Glomerular endothelial cell (primary cell): ENCODE measurements around the gene CAPN5. TPM values are rescaled to one million over a fixed set of nuclear protein-coding genes. Genes with fewer than 3 reads are reported as not detected.

ENCODE experiments used
- DNase-seq: peaks from one replicate; pipeline ENCODE4 v3.0.0-alpha.2; 2011; ENCODE audit warnings: low read depth, low spot score; ENCODE audit errors: extremely low read depth
- total RNA-seq: library from RNA; depleted of rRNA; stranded (reverse); fragments of >200 nt; gene quantifications from 2 replicates; pipeline ENCODE4 v1.2.3, GENCODE V29; 2015

CAPN5 gene
- total RNA-seq, 1 donor from 2014 or later, result 8.8 TPM

- no peak for DNase-seq
Observed at GRCh38 chr11:77081976-77082836, 15.4 kb downstream of the CAPN5 start.

DNA sequence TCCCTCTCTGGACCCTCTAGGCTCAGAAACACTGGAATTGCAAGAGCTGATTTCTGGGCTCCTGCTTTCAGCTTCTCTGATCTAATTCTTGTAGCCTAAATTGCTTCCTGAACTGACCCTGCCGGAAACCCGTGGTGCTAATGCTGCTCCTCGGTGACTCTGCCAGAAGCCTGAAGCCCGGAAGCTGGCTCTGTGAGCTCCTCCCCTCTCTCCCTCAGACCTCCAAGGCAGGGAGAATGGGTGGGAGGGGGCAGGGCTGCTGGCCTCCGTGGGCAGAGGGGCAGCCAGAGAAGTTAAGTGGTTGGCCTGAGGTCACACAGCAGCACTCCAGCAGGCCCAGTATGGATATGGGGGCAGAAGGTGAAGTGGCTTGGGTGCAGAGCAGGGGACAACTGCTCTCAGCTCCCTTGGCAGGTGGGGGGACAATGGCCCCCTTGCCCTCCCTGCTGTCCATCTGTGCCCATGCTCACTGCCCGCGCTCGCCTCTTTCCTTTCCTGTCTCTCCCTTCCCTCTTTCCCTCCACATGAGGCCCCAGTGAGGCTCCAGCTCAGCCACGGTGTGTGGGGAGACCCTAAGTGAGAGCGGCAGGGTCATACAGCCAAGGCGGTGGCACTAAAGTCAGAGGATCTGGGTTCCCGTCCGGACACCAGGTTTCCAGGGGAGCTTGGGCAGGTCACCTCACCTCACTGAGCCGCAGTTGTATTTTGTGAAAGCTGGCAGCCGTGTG is 16.2 kb downstream of the CAPN5 start:
- peak; percentile 14 for DNase-seq

DNA sequence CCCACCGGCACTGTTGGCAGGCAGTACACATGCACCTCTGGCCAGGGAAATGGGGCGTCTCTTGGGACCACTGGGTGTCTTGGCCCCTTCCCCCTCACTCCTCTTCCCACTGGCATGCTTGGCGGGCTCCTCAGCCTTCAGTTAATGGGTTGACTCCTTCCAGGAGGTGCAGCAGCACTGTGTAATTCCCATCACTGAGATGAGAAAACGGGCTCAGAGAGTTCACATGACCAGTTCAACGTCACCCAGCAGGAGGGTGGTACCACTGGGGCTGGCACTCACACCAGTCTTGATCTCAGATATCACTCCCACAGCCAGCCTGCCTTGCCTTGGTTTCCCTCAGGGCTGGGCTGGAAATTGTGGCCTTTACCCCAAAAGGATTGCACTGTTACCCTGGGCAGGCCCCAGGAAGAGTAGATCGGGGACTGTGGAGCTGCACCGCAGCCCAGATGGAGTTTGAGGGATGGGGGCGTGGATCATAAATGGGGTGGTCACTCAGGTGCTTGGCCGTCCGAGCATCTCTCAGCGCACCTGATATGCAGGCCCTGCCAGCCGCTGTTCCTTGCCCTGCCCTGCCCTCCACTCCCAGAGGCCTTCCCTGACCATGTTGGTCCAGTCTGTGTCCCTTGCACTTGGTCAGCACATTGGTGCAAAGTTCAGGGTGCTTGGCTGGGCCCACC is 16.9 kb downstream of the CAPN5 start:
- no peak for DNase-seq

- DNase-seq, result no peak
Observed at GRCh38 chr11:77084581-77085191, 17.9 kb downstream of the CAPN5 start.

GRCh38 chr11:77085652-77086051 is 18.9 kb downstream of the CAPN5 start:
- DNase-seq, result no peak

GRCh38 chr11:77086521-77087472 is 20.0 kb downstream of the CAPN5 start:
- no peak for DNase-seq

- DNase-seq, result no peak
Observed at GRCh38 chr11:77087723-77088225, 21.0 kb downstream of the CAPN5 start.

GRCh38 chr11:77088236-77089003 is 21.6 kb downstream of the CAPN5 start:
- DNase-seq, result no peak

GRCh38 chr11:77089004-77089545 is 22.3 kb downstream of the CAPN5 start:
- no peak for DNase-seq

DNA sequence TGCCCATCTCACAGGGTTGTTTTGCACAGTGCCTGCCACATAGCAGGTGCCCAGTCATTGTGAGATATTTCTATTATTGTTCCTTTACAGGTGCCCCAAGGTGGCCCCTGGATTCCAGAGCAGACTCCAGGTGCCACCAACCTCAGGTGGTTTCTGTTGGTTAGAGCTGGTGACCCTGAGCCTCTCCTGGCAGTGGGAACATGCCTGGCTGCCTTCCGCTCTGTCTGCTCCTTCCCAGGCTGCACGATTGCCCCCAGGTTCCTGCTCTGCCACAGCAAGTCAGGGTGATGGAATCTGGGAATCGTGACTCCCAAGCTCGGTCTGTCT is 23.2 kb downstream of the CAPN5 start:
- DNase-seq, result no peak

DNA sequence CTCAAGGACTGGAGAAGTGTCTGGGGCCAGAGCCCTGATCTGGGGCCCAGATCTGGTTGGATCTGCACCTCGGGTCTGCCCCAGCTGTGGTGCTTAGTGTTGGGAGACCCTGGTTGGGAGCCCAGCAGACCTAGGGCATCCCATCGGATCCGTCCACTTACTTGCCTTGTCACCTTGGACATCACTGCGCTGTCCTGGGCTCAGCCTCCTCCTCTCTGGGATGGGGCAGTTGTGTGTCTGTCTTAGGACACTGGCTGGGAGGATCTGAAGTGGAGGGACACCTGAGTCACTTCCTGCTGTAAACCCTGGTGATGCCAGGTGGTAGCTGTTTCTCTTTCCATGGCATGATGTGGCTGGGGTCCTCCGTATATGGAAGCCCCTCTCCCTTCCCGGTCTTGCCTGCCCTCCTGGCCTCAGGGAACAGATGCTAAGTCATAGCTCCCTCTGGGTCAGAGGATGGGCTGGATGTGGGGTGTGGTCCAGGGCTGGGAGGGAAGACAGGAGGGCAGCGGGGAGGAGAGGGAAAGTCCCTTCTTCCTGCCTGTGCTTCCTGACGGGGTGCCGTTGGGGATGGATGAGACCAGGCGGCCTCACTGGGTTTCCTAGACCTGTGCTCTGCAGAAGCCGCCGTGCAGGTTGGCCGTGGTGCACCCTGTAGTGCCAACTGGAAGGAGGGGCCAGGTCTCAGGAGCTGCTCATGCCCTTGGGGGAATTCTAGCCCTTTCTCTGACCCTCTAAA is 23.8 kb downstream of the CAPN5 start:
- DNase-seq, result no peak

DNA sequence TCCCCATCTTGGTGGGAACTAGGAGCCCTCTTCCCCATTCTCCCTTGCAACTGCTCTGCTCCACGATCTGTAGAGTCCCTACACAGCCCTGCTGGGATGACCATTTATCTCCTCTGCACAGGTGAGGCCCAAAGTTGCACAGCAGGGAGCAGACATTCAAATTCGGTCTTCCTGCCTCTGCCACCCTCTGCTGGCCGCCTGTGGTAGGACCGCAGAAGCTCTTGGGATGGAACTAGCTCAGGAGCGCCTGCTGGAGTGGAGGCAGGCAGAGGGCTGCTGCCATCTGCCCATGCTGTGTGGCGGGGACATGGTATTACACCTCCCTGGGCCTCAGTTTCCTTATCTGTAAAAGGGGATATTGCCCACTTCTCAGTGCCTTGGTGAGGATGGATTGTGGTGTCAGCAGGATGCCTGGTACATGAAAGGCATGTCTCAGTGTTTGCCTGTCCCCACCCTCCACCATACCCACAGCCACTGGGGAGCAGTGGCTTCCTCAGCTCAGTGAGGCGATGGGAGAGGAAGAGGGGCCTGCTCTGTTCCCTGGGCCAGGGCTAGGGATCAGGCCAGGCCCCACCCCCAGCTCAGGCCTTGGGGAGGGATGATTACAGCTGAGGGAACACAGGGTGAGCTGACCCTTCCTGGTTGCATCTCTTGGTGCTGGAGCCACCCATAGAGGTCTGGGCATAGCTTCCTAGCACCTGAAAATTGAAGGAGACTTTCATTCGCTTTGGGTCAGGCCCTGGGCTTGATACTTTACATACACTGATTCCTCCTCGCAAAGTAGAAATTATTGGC is 24.6 kb downstream of the CAPN5 start:
- no peak for DNase-seq

DNA sequence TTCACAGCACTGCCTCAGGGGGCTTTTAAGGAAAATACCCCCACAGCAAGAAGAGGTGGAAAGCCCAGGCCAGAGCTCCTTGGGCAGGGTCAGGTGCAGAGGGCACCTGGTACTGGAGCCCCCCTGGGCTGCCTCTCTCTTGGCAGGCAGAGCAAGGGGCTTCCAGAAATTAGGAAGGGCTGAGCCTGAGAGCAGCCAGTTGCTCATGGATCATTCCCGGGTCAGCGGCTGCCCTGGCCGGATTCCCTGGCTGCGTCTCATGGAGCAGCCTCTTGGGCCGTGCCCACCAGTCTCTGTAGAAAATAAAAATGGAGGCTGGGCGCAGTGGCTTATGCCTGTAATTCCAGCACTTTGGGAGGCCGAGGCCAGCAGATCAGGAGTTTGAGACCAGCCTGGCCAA is 25.6 kb downstream of the CAPN5 start:
- DNase-seq, result no peak

- no peak for DNase-seq
Observed at GRCh38 chr11:77093056-77093891, 26.5 kb downstream of the CAPN5 start.

GRCh38 chr11:77093987-77094840 is 27.4 kb downstream of the CAPN5 start:
- DNase-seq, result no peak
